ENCODE results near the gene POU2F3. TPM values are rescaled to one million over a fixed set of nuclear protein-coding genes. Genes with fewer than 3 reads are reported as not detected.

POU2F3 gene
- total RNA-seq, 1 experiment from 2014 or later, result 2.6 TPM

DNA sequence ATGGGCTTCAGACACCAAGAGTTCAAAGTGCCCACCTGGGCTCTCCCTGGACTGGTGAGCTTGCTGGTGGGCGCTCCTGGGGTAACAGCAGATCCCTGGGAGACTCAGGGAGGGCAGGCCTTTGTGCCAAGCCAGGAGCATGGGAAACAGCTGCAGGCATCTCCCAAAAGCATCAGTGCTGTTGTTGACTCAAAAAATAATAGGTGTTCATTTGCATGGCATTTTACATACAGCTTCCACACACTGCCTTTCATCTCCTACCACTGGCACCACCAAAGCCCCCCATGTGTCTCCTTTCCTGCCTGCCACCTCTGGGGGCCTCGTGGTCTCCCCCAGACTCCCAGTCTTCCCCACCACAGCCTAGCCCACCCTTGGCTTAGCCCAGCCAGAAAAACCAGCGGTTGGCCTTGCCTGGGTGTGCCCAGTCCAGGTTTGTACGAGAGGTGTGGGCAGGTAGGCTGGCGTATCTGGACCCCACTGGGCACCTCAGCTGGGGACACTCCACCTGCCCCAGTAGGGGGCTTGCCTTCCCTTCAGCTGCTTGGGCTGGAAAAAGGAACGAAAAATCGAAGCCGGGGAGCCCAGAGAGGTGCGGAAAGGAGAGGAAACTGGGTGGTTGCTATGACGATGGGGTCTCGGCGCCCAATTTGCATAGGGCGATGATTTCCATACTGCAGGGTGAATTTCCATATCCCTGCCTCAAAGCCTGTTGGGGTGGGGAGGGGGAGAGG, 15.0 kb downstream of the POU2F3 start:
- H3K27me3 Mint-ChIP-seq (ENCODE audit: unreplicated experiment), result peaks cover 73% of the 10 kb centered on the region
- H3K36me3 Mint-ChIP-seq (ENCODE audit: insufficient read depth, unreplicated experiment), result peaks cover 4% of the 10 kb centered on the region
- no peak for DNase-seq
- no TSS peak for BruUV-seq (replicated peaks)
- TF ChIP-seq, protein P1, sequence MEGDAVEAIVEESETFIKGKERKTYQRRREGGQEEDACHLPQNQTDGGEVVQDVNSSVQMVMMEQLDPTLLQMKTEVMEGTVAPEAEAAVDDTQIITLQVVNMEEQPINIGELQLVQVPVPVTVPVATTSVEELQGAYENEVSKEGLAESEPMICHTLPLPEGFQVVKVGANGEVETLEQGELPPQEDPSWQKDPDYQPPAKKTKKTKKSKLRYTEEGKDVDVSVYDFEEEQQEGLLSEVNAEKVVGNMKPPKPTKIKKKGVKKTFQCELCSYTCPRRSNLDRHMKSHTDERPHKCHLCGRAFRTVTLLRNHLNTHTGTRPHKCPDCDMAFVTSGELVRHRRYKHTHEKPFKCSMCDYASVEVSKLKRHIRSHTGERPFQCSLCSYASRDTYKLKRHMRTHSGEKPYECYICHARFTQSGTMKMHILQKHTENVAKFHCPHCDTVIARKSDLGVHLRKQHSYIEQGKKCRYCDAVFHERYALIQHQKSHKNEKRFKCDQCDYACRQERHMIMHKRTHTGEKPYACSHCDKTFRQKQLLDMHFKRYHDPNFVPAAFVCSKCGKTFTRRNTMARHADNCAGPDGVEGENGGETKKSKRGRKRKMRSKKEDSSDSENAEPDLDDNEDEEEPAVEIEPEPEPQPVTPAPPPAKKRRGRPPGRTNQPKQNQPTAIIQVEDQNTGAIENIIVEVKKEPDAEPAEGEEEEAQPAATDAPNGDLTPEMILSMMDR (IDR thresholded peaks at IDR 0.05; ENCODE audit: unreplicated experiment), result no peak
- H3K9me3 Mint-ChIP-seq (ENCODE audit: low read depth, unreplicated experiment), result no peaks in the 10 kb centered on the region
- intact Hi-C loops (cut with micrococcal nuclease; ENCODE audit: unreplicated experiment), result no loop called here
- no peaks in the 10 kb centered on the region for H3K4me1 Mint-ChIP-seq (ENCODE audit: low read depth, unreplicated experiment)
- H3K27ac Mint-ChIP-seq (ENCODE audit: unreplicated experiment), result no peak overlapping the region
- CTCF ChIA-PET, result no interaction called here
- no peak overlapping the region for H3K4me3 Mint-ChIP-seq (ENCODE audit: low read depth, unreplicated experiment)

DNA sequence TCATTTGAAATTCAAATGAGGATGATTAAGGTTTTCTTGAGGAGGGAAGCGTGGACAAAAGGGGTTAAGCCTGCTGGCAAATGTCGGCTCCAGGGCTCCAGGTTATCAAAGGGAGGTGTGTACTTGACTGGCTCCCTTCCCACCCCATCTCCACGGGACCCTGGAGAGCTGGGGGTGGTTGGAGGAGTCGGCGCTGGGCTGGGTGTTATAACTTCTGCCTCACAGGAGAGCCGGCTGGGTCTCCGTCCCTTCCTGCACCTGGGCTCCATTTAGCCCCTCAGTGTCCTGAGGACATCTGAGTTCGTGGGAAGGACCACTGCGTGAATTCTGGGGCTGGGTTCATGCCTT, 15.6 kb downstream of the POU2F3 start:
- TF ChIP-seq, protein P1 (IDR thresholded peaks at IDR 0.05; ENCODE audit: unreplicated experiment), result no peak
- CTCF ChIA-PET, result no interaction called here
- Mint-ChIP-seq H3K4me3 (ENCODE audit: low read depth, unreplicated experiment) (no peak overlapping the region), H3K9me3 (ENCODE audit: low read depth, unreplicated experiment) (no peaks in the 10 kb centered on the region), H3K27ac (ENCODE audit: unreplicated experiment) (no peak overlapping the region), H3K27me3 (ENCODE audit: unreplicated experiment) (peaks cover 73% of the 10 kb centered on the region), H3K36me3 (ENCODE audit: insufficient read depth, unreplicated experiment) (peaks cover 4% of the 10 kb centered on the region), H3K4me1 (ENCODE audit: low read depth, unreplicated experiment) (no peaks in the 10 kb centered on the region)
- DNase-seq, result no peak
- intact Hi-C loops (cut with micrococcal nuclease; ENCODE audit: unreplicated experiment), result no loop called here
- BruUV-seq (replicated peaks), result no TSS peak

DNA sequence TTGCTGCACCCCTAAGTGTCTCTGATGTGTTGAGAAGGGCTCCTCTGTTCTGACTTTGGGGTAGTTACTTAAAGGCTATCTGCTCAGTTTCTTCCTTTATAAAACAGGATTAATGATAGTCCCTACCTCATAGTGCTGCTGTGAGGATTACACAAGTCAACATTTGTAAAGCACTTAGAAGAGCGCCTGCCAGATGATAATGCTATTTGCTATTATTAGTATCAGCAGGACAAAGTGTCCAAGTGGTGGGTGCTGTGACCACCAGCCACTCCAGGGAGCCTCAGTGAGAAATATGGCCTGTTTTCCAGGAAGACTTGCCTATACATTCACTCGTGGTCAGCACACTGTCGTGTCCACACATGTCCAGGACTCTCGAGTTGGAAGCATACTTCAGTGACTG, 16.2 kb downstream of the POU2F3 start:
- no peaks in the 10 kb centered on the region for H3K4me1 Mint-ChIP-seq (ENCODE audit: low read depth, unreplicated experiment)
- CTCF ChIA-PET, result no interaction called here
- no peak for DNase-seq
- BruUV-seq (replicated peaks), result no TSS peak
- H3K4me3 Mint-ChIP-seq (ENCODE audit: low read depth, unreplicated experiment), result no peak overlapping the region
- H3K9me3 Mint-ChIP-seq (ENCODE audit: low read depth, unreplicated experiment), result no peaks in the 10 kb centered on the region
- TF ChIP-seq, protein P1 (IDR thresholded peaks at IDR 0.05; ENCODE audit: unreplicated experiment), result no peak
- H3K27ac Mint-ChIP-seq (ENCODE audit: unreplicated experiment), result no peak overlapping the region
- peaks cover 4% of the 10 kb centered on the region for H3K36me3 Mint-ChIP-seq (ENCODE audit: insufficient read depth, unreplicated experiment)
- intact Hi-C loops (cut with micrococcal nuclease; ENCODE audit: unreplicated experiment), result no loop called here
- peaks cover 78% of the 10 kb centered on the region for H3K27me3 Mint-ChIP-seq (ENCODE audit: unreplicated experiment)

DNA sequence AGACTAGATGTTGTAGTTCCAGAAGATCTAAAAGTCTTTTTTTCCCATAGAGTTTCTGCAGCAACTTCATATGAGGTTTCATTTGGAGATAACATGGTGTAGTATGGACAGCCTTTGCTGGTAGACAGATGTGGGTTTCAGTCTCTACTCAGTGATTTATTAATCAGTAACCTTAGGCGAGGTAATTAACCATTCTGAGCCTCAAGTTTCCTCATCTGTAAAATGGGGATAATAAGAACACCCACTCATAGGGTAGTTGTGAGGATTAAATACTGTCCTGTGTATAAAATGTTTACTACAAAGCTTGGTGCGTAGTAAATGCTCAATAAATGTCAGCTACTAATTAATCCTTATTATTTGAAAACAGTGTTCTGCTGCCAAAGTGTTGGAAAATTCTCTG, 16.8 kb downstream of the POU2F3 start:
- DNase-seq, result no peak
- Mint-ChIP-seq H3K4me3 (ENCODE audit: low read depth, unreplicated experiment) (no peak overlapping the region), H3K27ac (ENCODE audit: unreplicated experiment) (no peak overlapping the region), H3K27me3 (ENCODE audit: unreplicated experiment) (peaks cover 84% of the 10 kb centered on the region), H3K9me3 (ENCODE audit: low read depth, unreplicated experiment) (no peaks in the 10 kb centered on the region), H3K4me1 (ENCODE audit: low read depth, unreplicated experiment) (no peaks in the 10 kb centered on the region), H3K36me3 (ENCODE audit: insufficient read depth, unreplicated experiment) (peaks cover 8% of the 10 kb centered on the region)
- intact Hi-C loops (cut with micrococcal nuclease; ENCODE audit: unreplicated experiment), result no loop called here
- TF ChIP-seq, protein P1 (IDR thresholded peaks at IDR 0.05; ENCODE audit: unreplicated experiment), result no peak
- no TSS peak for BruUV-seq (replicated peaks)
- CTCF ChIA-PET, result no interaction called here

Measured in Calu3 (cell line).